Psoas muscle (tissue), 8 donors: ENCODE results near the gene HS6ST3. TPM values are rescaled to one million over a fixed set of nuclear protein-coding genes. Genes with fewer than 3 reads are reported as not detected.

Experiments used
- ATAC-seq, 4 donors: fragments of 200-7000 bp; cut with Tn5 transposase; one replicate each; pipeline ENCODE4 v1.9.1; 2020; ENCODE audit warnings: moderate library complexity in 3 of 4, mild to moderate bottlenecking in 2 of 4
- DNase-seq, 2 donors: peaks; one replicate each; pipeline ENCODE4 v3.0.0-alpha.2; 2020
- H3K27ac ChIP-seq: fragments of 200-600 bp; one replicate; pipeline ENCODE4 v1.8.0; 2022
- H3K27me3 ChIP-seq, 3 donors: fragments of 200-600 bp in 1 of 3; one replicate each; pipeline versions ENCODE4 v1.6.1 to v1.8.0; 2013 to 2022; ENCODE audit warnings: low read length in 2 of 3, mild to moderate bottlenecking in 2 of 3, moderate library complexity in 1 of 3; ENCODE audit not compliant: insufficient read depth in 3 of 3
- H3K36me3 ChIP-seq, 2 donors: fragments of 200-600 bp in 1 of 2; one replicate each; pipeline versions ENCODE4 v1.6.1 to v1.8.0; 2013 to 2022; ENCODE audit warnings: low read depth in 1 of 2, mild to moderate bottlenecking in 1 of 2, moderate library complexity in 1 of 2; ENCODE audit not compliant: insufficient read depth in 1 of 2
- H3K4me1 ChIP-seq: fragments of 200-600 bp; one replicate; pipeline ENCODE4 v1.8.0; 2022
- H3K4me3 ChIP-seq: fragments of 200-600 bp; one replicate; pipeline ENCODE4 v1.8.0; 2022; ENCODE audit warnings: mild to moderate bottlenecking
- H3K9me3 ChIP-seq: fragments of 200-600 bp; one replicate; pipeline ENCODE4 v1.8.0; 2022
- WGBS, 3 donors: extraction: QIAGEN DNeasy Blood & Tissue Kit; methylation state at CpG; one replicate each; pipeline versions ENCODE4 v1.1.6 to v1.1.7; 2013; 5-methylcytosine and 5-hydroxymethylcytosine counted together
- intact Hi-C, 2 donors: fragments of 100-400 bp; cut with DNase I; formaldehyde crosslinking; loops; one replicate each; pipeline versions ENCODE4 v1.11.0 to v1.14.2; 2022
- polyA plus RNA-seq, 3 donors: library from polyadenylated mRNA; stranded (reverse); fragments of 200-250 nt; gene quantifications; one replicate each; pipeline ENCODE4 v1.2.3, GENCODE V29; 2013
- total RNA-seq, 4 donors: library from RNA; stranded (reverse); fragmentation: NEBNext Ultra II Directional in 2 of 4; extraction: Animal tissue kit (Norgen Biotek cat#: 25700) in 2 of 4; gene quantifications; one replicate each; pipeline versions ENCODE4 v1.2.1 to v1.2.4, GENCODE V29; 2021 to 2023
- TF ChIP-seq, protein P1 (sequence below): fragments of 200-600 bp; IDR thresholded peaks from one replicate; pipeline ENCODE4 v1.8.0; 2022; ENCODE audit warnings: antibody characterized with exemption
- donor health status: healthy with polysubstance abuse.
- donor health status: DM: no; HTN: no; CAD: no; lungs with moderate emphysema.
- donor health status: Bipolar disorder and iron deficiency.
- donor health status: healthy.
- donor health status: DM: yes; HTN: yes; CAD: no.
- donor health status: DM: no; HTN: no; CAD: no.
- donor health status: DM: no; HTN: no; CAD: no.
- donor health status: DM: yes; HTN: yes; CAD: no.

The HS6ST3 gene
- total and polyA plus RNA-seq, 7 donors, result 0.01 to 0.58 (median 0.10) TPM

DNA sequence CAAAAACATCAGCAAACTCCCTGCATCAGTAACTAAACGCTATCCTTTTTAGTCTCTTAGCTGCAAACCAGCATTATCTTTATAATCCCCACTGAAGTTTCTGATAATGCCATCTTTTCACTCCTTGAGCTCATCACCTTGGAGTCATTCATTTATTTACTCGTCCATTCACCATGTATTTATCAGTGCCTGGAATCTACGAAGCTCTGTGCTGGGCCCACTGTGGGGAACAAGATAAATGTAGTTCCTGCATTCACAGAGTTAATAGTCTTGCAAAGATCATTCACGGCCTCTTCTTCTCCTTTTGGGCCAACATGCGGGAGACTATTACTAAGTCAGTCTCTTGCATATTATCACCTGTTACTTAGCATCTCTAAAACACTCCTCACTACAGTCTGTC is 89.4 kb downstream of the HS6ST3 start:
- DNase-seq (no peak), ATAC-seq (no peak)
- no peaks in the 10 kb centered on the region for H3K4me1 ChIP-seq
- H3K27ac ChIP-seq, result no peak overlapping the region
- TF ChIP-seq, protein P1, sequence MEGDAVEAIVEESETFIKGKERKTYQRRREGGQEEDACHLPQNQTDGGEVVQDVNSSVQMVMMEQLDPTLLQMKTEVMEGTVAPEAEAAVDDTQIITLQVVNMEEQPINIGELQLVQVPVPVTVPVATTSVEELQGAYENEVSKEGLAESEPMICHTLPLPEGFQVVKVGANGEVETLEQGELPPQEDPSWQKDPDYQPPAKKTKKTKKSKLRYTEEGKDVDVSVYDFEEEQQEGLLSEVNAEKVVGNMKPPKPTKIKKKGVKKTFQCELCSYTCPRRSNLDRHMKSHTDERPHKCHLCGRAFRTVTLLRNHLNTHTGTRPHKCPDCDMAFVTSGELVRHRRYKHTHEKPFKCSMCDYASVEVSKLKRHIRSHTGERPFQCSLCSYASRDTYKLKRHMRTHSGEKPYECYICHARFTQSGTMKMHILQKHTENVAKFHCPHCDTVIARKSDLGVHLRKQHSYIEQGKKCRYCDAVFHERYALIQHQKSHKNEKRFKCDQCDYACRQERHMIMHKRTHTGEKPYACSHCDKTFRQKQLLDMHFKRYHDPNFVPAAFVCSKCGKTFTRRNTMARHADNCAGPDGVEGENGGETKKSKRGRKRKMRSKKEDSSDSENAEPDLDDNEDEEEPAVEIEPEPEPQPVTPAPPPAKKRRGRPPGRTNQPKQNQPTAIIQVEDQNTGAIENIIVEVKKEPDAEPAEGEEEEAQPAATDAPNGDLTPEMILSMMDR, result no peak
- 83 to 87% (median 86%) methylated on average over 5 of the region's 5 CpGs for WGBS, 3 donors
- H3K36me3 ChIP-seq, result no peaks in the 10 kb centered on the region
- intact Hi-C loops, result no loop called here
- H3K9me3 ChIP-seq, result no peaks in the 10 kb centered on the region
- H3K4me3 ChIP-seq, result no peak overlapping the region
- H3K27me3 ChIP-seq, result no peaks in the 10 kb centered on the region

DNA sequence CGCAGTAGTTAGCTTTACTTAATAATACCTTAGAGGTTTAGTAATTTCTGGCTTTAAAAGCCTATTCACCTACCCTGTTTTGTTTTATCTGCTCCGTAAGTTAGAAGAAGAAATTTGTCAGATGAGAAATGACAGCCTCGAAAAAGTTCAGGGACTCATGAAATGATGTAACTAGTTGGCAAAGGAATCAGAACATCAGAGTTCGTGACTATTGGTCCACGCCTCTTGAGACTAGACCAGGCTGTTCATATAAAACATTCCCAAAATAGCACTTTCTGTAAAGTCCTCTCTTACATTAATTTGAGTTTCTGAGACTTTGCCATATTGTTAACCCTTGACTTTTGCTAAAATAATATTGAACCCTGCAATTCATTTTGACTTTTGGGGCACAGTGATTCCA is 92.0 kb downstream of the HS6ST3 start:
- Histone ChIP-seq H3K27me3 (no peaks in the 10 kb centered on the region), H3K27ac (no peak overlapping the region), H3K36me3 (no peaks in the 10 kb centered on the region), H3K4me3 (no peak overlapping the region), H3K9me3 (no peaks in the 10 kb centered on the region), H3K4me1 (no peaks in the 10 kb centered on the region)
- intact Hi-C loops, result no loop called here
- no peak for DNase-seq
- peak in 1 of 4 donors; percentile 27 for ATAC-seq
- 49 to 60% (median 52%) methylated on average over 5 of the region's 5 CpGs for WGBS, 3 donors
- TF ChIP-seq, protein P1, result no peak

DNA sequence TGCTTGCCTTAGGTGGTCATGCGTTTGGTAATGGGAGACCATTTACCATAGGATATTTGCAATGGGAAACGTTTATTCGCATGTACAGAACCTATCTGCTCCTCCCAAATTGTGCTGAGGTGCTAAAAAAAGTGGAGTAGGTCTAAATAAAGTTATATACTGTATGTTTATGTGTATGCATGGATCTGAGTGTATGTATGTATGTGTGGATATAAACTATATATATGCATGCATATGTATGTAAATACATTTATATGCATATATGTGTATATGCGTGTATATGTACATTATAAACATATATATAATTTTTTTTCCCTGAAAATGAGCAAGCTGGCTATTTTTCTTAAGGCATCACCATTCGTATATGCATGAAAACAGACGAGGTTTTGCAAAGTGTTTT is 95.9 kb downstream of the HS6ST3 start:
- no peaks in the 10 kb centered on the region for H3K4me1 ChIP-seq
- no peak for DNase-seq
- intact Hi-C loops, result no loop called here
- H3K27ac ChIP-seq, result no peak overlapping the region
- ATAC-seq, result no peak
- no peaks in the 10 kb centered on the region for H3K36me3 ChIP-seq
- H3K9me3 ChIP-seq, result no peaks in the 10 kb centered on the region
- 87 to 88% (median 87%) methylated on average over 6 of the region's 6 CpGs for WGBS, 3 donors
- TF ChIP-seq, protein P1, result no peak
- no peak overlapping the region for H3K4me3 ChIP-seq
- no peaks in the 10 kb centered on the region for H3K27me3 ChIP-seq

DNA sequence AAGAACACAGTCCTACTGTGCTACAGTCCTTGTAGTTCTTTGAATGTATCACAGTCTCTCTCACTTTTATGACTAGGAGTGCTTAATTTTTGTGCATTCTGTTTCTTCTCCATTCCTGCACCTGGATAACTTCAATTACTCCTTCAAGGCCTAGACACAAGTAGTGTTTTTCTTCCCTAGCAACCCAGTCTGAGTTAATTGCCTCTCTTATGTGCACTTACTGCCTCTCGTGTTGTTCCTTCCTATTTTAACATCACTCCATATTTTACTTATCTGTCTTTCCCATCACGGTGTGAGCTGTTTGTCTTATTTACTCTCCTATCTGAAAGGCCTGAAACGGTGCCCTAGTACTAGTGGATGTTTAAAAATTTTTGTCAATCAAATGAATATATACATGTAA is 101.5 kb downstream of the HS6ST3 start:
- H3K36me3 ChIP-seq, result no peaks in the 10 kb centered on the region
- H3K4me3 ChIP-seq, result no peak overlapping the region
- no peaks in the 10 kb centered on the region for H3K9me3 ChIP-seq
- DNase-seq, result no peak
- WGBS, 3 donors, result 60 to 67% (median 66%) methylated on average over 3 of the region's 3 CpGs
- no peaks in the 10 kb centered on the region for H3K27me3 ChIP-seq
- intact Hi-C loops, result no loop called here
- ATAC-seq, result no peak
- no peak overlapping the region for H3K27ac ChIP-seq
- no peaks in the 10 kb centered on the region for H3K4me1 ChIP-seq
- TF ChIP-seq, protein P1, result no peak

DNA sequence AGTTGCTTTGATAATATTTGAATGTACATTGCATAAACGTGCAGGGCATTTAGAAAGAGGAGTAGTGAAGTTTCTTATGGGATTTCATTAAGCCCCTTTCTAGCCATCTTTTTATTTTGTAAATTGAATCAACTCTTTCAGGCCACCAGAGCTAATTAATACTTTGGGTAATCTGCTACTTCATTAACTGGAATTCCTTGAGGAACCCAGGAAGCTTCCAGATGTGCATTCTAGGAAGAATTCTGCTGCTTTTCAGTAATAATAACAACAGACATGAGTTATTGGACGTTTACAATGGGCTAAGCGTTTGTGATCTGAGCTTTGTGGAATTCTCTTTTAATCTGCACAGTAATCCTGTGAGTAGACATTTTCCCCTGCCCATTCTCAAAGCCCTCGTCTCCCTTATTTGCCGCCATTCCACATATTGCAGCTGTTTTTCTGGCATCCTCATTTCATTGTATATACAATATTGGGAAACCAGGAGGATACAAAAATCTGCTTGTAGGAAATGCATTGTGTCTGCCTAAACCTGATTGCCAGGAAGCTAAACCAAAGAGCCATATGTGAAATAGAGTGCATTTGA is 103.9 kb downstream of the HS6ST3 start:
- Histone ChIP-seq H3K4me1 (no peaks in the 10 kb centered on the region), H3K9me3 (no peaks in the 10 kb centered on the region), H3K27me3 (no peaks in the 10 kb centered on the region), H3K4me3 (no peak overlapping the region), H3K27ac (no peak overlapping the region), H3K36me3 (no peaks in the 10 kb centered on the region)
- no peak for DNase-seq
- WGBS, 3 donors, result 52 to 61% (median 56%) methylated on average over 5 of the region's 5 CpGs
- intact Hi-C loops, result no loop called here
- ATAC-seq, result no peak
- TF ChIP-seq, protein P1, result no peak
